Karpas-422 (cell line): ENCODE measurements around the gene NXPH4. TPM values are rescaled to one million over a fixed set of nuclear protein-coding genes. Genes with fewer than 3 reads are reported as not detected.

Experiments
- DNase-seq: peaks from one replicate; pipeline ENCODE4 v3.0.0-alpha.2; 2015
- H2AFZ ChIP-seq: fragments of 200-600 bp; sonication (generic); 2 replicates; pipeline ENCODE4 v1.6.1; 2014; ENCODE audit warnings: antibody characterized with exemption, low read length, mixed read lengths
- H3K27ac ChIP-seq: fragments of 200-600 bp; sonication (generic); 2 replicates; pipeline ENCODE4 v1.5.1; 2014; ENCODE audit warnings: mild to moderate bottlenecking, low read length, moderate library complexity
- H3K27me3 ChIP-seq: fragments of 200-600 bp; sonication (generic); 2 replicates; pipeline ENCODE4 v1.6.1; 2014; ENCODE audit warnings: low read length, mixed read lengths
- H3K36me3 ChIP-seq: fragments of 200-600 bp; sonication (generic); 2 replicates; pipeline ENCODE4 v1.6.1; 2014; ENCODE audit warnings: low read length, mixed read lengths; ENCODE audit not compliant: insufficient read depth
- H3K4me1 ChIP-seq: fragments of 200-600 bp; sonication (generic); 2 replicates; pipeline ENCODE4 v1.6.1; 2014; ENCODE audit warnings: mild to moderate bottlenecking, low read length, mixed read lengths
- H3K4me2 ChIP-seq: fragments of 200-600 bp; sonication (generic); 2 replicates; pipeline ENCODE4 v1.6.1; 2014; ENCODE audit warnings: low read length, low read depth, mild to moderate bottlenecking; ENCODE audit not compliant: poor library complexity, severe bottlenecking
- H3K4me3 ChIP-seq: fragments of 200-600 bp; sonication (generic); 2 replicates; pipeline ENCODE4 v1.5.1; 2014; ENCODE audit warnings: mild to moderate bottlenecking, antibody characterized with exemption, low read length, mixed read lengths
- H3K79me2 ChIP-seq: fragments of 200-600 bp; sonication (generic); 2 replicates; pipeline ENCODE4 v1.6.1; 2014; ENCODE audit warnings: mild to moderate bottlenecking, low read length, mixed read lengths
- H3K9ac ChIP-seq: fragments of 200-600 bp; sonication (generic); 2 replicates; pipeline ENCODE4 v1.6.0; 2014; ENCODE audit warnings: low read length
- H3K9me2 ChIP-seq: fragments of 200-600 bp; sonication (generic), shearing (Covaris generic); replicated peaks from 2 replicates; pipeline ENCODE4 v1.6.0; 2014; ENCODE audit warnings: mild to moderate bottlenecking, low read length, moderate library complexity; ENCODE audit not compliant: insufficient read depth
- H3K9me3 ChIP-seq: fragments of 300-700, 200-600 bp; sonication (generic); 2 replicates; pipeline ENCODE4 v1.6.1; 2014; ENCODE audit warnings: low read length, mixed read lengths
- H4K20me1 ChIP-seq: fragments of 200-600 bp; sonication (generic); 2 replicates; pipeline ENCODE4 v1.6.1; 2014; ENCODE audit warnings: mild to moderate bottlenecking, antibody characterized with exemption, low read length, low read depth; ENCODE audit not compliant: insufficient read depth
- total RNA-seq: library from RNA; depleted of rRNA; stranded (reverse); fragments of >200 nt; shearing (Covaris generic); gene quantifications from 2 replicates; pipeline ENCODE4 v1.2.3, GENCODE V29; 2014; ENCODE audit warnings: low replicate concordance

NXPH4 gene
- total RNA-seq, 1 experiment from 2014 or later = 2.9 TPM

DNA sequence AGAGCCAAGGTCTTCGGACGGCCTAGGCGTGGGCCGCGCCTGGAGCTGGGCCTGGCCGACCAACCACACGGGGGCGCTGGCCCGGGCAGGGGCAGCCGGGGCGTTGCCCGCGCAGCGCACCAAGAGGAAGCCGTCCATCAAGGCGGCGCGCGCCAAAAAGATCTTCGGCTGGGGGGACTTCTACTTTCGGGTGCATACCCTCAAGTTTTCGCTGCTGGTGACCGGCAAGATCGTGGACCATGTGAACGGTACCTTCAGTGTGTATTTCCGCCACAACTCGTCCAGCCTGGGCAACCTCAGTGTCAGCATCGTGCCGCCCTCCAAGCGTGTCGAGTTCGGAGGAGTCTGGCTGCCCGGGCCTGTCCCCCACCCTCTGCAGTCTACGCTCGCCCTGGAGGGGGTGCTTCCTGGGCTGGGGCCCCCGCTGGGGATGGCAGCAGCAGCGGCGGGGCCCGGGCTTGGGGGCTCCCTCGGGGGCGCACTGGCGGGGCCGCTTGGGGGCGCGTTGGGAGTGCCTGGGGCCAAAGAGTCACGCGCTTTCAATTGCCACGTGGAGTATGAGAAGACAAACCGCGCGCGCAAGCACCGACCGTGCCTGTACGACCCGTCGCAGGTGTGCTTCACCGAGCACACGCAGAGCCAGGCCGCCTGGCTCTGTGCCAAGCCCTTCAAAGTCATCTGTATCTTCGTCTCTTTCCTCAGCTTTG, 8.5 kb downstream of the NXPH4 start:
- H3K9ac ChIP-seq = peak overlapping the region; percentile 78

DNA sequence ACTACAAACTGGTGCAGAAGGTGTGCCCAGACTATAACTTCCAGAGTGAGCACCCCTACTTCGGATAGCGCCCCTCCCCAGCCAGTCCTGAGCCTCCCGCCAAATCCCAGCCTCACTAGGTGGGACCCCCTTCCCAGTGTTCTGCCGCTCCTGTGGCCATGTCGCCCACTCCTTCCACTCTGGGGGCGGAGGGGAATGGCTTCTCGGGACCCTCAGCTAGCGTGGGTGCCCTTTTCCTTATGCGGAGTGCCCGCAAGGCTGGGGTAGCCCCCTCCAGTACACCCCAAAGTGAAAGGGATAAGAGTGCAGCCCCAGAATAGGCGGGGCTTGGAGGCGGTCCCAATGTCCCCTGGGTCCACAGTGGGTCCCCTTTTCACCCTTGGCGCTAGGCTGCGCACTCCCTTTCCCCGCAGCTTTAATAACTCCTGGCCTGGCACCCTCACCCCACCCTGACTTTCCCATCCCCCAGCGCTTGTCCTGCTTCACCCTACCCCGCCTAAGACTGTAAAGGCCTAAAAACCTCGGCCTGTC, 9.2 kb downstream of the NXPH4 start:
- H3K27me3 ChIP-seq = no peaks in the 10 kb centered on the region; the same call in 1 of the 2 replicates
- H4K20me1 ChIP-seq = peaks cover 2% of the 10 kb centered on the region
- no peak overlapping the region for H2AFZ ChIP-seq
- H3K4me1 ChIP-seq = peaks cover 50% of the 10 kb centered on the region
- no peaks in the 10 kb centered on the region for H3K9me3 ChIP-seq
- DNase-seq = peak; percentile 84
- peak overlapping the region; percentile 91 for H3K27ac ChIP-seq
- H3K9me2 ChIP-seq = no peaks in the 10 kb centered on the region
- peaks cover 12% of the 10 kb centered on the region for H3K79me2 ChIP-seq
- H3K9ac ChIP-seq = peak overlapping the region; percentile 78
- peak overlapping the region; percentile 65 for H3K4me3 ChIP-seq
- peaks cover 2% of the 10 kb centered on the region; the same call in 1 of the 2 replicates for H3K36me3 ChIP-seq
- H3K4me2 ChIP-seq = peak overlapping the region; percentile 65

More for the DNA sequence above, 8.5 kb downstream of the NXPH4 start:
- H3K27me3 ChIP-seq = no peaks in the 10 kb centered on the region; the same call in 1 of the 2 replicates
- no peaks in the 10 kb centered on the region; the same call in 1 of the 2 replicates for H3K36me3 ChIP-seq
- no peaks in the 10 kb centered on the region for H3K9me3 ChIP-seq
- DNase-seq = peak; percentile 93
- H3K79me2 ChIP-seq = peaks cover 6% of the 10 kb centered on the region
- H4K20me1 ChIP-seq = no peaks in the 10 kb centered on the region
- no peaks in the 10 kb centered on the region for H3K9me2 ChIP-seq
- H3K4me1 ChIP-seq = peaks cover 45% of the 10 kb centered on the region
- peak overlapping the region; percentile 73; the same call in 1 of the 2 replicates for H2AFZ ChIP-seq
- H3K4me3 ChIP-seq = peak overlapping the region; percentile 65; the same call in 1 of the 2 replicates
- H3K27ac ChIP-seq = peak overlapping the region; percentile 91
- H3K4me2 ChIP-seq = peak overlapping the region; percentile 65

DNA sequence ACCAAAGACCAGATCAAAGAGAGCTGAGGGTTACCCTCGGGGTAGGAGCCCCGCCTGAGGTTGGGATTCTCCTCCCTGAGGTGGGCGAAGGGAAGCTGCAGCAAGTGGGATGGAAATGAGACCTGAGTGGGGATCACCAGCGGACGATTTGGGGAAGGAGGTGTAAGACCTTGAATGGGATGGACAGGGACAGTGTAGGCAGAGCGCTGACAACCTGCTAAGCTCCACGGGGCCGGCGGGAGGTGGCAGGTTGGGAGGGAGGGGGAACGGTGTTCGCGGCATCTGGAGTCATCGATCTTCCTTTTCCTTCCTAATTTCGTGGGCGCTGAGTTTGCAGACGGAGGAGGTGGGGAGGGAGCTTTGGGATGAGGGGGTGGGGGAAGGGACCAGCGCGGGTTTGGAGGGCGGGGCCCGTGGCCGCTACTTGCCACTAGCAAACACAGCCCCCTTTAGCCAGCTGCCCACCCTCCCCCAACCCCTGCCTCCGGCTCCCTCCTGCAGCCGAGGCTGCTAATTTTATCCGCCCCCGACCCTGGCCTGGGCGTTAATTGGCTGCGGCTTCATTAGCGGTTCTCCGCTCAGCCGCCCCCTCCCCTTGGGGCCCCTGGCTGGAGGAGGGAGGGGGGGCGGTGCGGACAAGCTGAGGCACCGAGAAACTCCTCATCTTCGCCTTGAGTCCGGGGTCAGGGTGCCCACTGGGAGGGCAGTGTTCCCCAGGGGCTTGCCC, 10.2 kb downstream of the NXPH4 start:
- H3K4me2 ChIP-seq = peak overlapping the region; percentile 65
- peaks cover 22% of the 10 kb centered on the region for H3K79me2 ChIP-seq
- no peak overlapping the region for H2AFZ ChIP-seq
- peak; percentile 79 for DNase-seq
- no peaks in the 10 kb centered on the region for H3K9me2 ChIP-seq
- H3K27ac ChIP-seq = peak overlapping the region; percentile 91
- H4K20me1 ChIP-seq = peaks cover 12% of the 10 kb centered on the region
- H3K4me3 ChIP-seq = peak overlapping the region; percentile 65
- H3K9me3 ChIP-seq = no peaks in the 10 kb centered on the region
- H3K9ac ChIP-seq = peak overlapping the region; percentile 78
- H3K27me3 ChIP-seq = no peaks in the 10 kb centered on the region
- peaks cover 12% of the 10 kb centered on the region for H3K36me3 ChIP-seq
- H3K4me1 ChIP-seq = peaks cover 60% of the 10 kb centered on the region

DNA sequence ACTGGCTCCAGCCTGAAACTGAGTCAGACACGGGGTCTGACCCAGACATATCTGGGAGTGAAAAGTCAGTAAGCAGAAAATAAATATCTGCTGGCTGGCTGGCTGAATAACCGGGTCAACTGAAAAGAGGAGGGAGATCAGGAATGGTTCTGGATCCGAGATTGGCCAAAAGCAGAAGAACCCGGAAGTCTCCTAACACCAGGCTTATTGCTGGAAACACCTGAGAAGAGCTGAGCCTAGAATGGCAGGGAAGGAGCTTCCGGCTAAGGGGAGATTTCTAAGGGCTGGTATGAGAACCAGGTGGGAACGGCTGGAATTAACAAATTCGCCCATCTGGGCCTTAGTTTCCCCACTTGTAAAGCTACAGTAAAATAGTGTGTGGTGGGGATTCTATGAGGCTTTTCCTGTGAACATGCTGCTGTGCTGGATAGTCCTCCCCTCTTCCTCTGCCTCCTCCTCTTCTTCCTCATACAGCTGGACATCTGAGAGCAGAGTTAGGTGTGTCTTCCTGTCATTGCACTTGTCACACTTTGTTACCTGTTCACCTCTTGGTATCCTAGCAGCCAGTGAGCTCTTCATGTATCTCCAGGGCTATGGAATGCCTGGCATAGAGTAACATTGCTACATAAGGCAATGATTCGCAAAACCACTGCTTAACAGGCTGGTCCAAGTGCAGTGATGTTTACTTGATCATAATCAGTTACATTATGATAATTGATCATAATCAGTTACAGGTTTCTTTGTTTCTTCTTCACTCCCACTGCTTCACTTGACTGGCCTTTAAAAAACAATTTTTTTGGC, 10.9 kb downstream of the NXPH4 start:
- Histone ChIP-seq H3K4me1 (peaks cover 67% of the 10 kb centered on the region), H3K9me3 (no peaks in the 10 kb centered on the region), H3K4me3 (peak overlapping the region; percentile 65; the same call in 1 of the 2 replicates), H3K27me3 (no peaks in the 10 kb centered on the region), H3K4me2 (peak overlapping the region; percentile 65), H3K27ac (peak overlapping the region; percentile 91), H4K20me1 (peaks cover 20% of the 10 kb centered on the region), H3K36me3 (peaks cover 20% of the 10 kb centered on the region), H3K79me2 (peaks cover 24% of the 10 kb centered on the region), H3K9ac (peak overlapping the region; percentile 78), H2AFZ (no peak overlapping the region), H3K9me2 (no peaks in the 10 kb centered on the region)
- DNase-seq = peak; percentile 61

DNA sequence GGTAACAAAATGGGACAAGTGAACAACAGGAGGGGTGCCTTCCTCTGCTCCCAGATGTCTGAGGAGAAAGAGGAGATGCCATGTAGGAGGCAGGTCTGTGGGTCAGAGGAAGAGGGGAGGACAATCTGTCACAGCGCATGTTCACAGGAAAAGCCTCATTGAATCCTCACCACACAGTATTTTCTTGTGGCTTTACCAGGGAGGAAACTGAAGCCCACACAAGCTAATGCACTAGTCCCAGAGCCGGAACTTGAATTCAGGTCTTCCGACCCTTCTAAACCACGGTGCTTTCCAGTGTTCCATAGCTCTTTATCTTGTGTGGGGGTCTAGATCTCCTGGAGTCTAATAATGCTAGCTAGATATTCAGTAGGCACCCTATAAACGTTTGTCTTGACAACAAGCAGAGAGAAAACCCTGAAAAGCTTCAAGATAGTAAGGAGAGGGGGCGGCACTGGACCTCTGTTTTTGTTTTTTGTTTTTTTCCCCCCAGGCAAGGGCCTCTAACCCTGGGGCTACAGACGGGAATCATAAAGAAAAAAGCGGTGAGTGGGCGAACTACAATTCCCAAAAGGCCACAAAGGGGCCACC, 12.5 kb downstream of the NXPH4 start:
- no peaks in the 10 kb centered on the region for H3K9me2 ChIP-seq
- H3K4me1 ChIP-seq = peaks cover 78% of the 10 kb centered on the region
- H3K27ac ChIP-seq = peak overlapping the region; percentile 89
- peaks cover 26% of the 10 kb centered on the region for H3K36me3 ChIP-seq
- H3K9ac ChIP-seq = peak overlapping the region; percentile 98
- H3K4me2 ChIP-seq = peak overlapping the region; percentile 95
- H3K79me2 ChIP-seq = peaks cover 24% of the 10 kb centered on the region
- no peak for DNase-seq
- peak overlapping the region; percentile 91 for H3K4me3 ChIP-seq
- H3K27me3 ChIP-seq = no peaks in the 10 kb centered on the region
- peaks cover 25% of the 10 kb centered on the region for H4K20me1 ChIP-seq
- H2AFZ ChIP-seq = peak overlapping the region; percentile 29
- no peaks in the 10 kb centered on the region for H3K9me3 ChIP-seq

DNA sequence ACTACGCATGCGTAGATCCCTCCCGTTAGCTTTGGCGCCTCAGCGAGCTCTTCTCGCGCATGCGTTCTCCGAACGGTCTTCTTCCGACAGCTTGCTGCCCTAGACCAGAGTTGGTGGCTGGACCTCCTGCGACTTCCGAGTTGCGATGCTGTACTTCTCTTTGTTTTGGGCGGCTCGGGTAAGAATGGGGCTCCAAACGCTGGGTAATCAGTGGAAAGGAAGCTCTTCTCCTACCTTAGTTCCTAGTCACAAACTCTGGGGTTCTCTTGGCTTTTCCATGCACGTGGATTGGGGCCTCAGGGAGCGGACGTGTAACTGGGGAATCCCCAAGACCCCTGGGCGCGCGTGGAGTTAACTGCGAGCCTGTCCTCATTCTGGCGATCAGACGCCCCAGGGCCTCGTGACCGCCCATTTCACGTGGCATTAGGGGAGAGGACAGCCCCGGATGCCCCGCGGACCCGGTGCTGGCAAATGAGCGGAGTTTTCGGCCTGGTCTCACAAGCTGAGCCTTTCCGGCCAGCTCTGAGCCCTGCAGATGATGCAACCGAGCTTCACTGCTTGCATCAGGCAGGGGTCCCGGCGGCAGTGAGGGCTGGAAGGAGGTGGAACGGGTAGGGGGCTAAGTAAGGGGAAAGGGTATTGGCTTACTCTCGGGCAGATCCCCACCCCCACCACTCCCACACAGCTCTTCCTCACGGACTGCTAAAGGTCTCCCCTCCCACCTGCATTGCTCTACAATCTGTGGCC, 13.2 kb downstream of the NXPH4 start, which contains the start of gene SHMT2:
SHMT2 (plus strand) TSS at position 78 of the 747 bp plus-strand sequence; CDS start at position 146, 68 bp downstream.
- Histone ChIP-seq H3K4me2 (peak within 1 kb of the TSS; percentile 95), H4K20me1 (peaks cover 25% of the 10 kb centered on the region), H3K36me3 (peaks cover 26% of the 10 kb centered on the region), H2AFZ (peak within 1 kb of the TSS; percentile 29), H3K27me3 (no peaks in the 10 kb centered on the region), H3K9me2 (no peaks in the 10 kb centered on the region), H3K27ac (peak within 1 kb of the TSS; percentile 89), H3K9ac (peak within 1 kb of the TSS; percentile 98), H3K4me3 (peak within 1 kb of the TSS; percentile 91), H3K9me3 (no peaks in the 10 kb centered on the region), H3K4me1 (peaks cover 85% of the 10 kb centered on the region), H3K79me2 (peaks cover 24% of the 10 kb centered on the region)
- DNase-seq = peak; percentile 98
